HuH-7 (cell line): ENCODE results near the gene NUP133.
"Not testable (repeated sequence)": the region's sequence is repeated elsewhere in the genome, so short reads cannot be mapped to it uniquely, and the experiment has no call there.

Source experiments
- DNase-seq: peaks from one replicate; pipeline ENCODE4 v3.0.0; 2011; ENCODE audit warnings: low spot score

The NUP133 gene

DNA sequence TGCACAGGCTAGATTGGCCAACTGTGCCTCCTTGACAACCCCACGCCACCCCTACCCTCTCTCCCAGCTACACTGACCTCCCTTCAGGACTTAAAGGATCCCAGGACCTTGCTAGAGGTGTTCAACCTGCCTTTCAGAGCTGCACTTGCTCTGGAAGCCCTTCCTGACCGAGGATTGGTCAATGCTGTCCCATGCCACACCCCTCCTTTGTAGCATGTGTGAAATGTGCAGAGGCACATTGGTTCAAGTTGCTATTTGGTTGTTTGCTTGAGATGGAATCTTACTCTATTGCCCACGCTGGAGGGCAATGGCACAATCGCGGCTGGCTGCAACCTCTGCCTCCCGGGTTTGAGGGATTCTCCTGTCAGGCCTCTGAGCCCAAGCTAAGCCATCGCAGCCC is 96.1 kb downstream of the NUP133 start:
- DNase-seq: no peak

DNA sequence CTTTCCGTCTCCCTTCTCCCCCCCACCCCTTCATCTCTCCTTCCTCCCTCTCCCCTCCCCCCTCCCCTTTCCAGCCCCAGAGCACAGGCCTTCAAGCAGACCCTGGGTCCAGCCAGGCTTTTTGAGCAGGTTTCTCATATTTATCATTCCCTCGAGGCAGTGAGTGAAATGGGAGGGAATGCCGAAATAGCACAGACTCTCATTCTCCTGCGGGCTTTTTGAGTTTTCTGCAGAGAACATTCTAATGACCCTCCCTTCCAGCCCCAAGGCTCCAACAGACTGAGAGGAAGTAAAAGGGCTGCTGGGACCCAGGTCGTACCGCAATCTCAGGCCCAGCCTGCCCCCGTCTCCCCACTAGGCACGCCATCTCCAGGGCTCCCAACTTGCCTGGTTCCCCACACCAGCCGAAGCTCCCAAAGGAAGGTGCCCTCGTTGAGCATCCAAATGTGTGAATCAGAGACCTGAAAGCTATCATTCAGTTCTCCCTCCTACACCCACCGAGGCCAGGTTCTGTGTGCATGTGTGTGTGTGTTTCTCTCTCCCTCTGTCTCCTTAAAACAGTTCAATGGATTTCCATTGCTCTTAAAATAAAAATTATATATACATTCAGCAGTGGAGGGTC is 96.6 kb downstream of the NUP133 start:
- no peak for DNase-seq

DNA sequence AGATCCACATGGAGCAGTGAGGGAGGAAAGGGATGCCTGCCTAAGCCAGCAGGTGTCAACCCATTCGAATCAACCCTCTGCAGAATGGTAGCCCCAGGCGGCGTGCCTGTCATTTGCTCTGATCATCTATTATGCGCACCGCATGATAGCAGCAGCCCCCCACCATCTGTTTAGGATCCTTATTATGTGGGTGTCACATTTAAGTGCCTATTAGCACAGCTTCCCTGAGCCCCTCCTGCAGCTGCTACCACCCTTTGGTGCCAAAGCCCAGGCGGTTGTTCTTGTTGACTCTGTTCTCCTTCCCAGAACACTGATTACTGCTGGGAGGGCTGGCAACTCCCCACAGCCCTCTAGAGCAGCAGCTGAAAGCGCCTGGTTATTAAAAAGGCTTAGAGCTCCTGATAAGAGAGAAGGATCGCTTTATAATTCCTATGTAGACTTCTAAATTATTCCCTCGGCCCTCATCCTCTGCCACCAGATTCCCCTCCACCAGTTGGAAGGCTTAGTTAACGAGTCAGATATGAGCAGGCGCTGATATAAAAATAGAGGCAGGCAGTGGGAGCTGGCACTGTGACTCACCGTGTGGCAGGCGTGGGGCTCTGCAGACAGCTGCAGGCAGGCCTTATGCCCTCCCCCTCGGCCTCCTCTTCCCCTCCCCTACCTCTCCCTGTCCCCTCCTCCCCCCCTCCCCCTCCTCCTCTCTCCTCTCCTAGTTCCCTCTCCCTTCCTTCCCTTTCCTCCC is 97.3 kb downstream of the NUP133 start:
- DNase-seq: no peak

DNA sequence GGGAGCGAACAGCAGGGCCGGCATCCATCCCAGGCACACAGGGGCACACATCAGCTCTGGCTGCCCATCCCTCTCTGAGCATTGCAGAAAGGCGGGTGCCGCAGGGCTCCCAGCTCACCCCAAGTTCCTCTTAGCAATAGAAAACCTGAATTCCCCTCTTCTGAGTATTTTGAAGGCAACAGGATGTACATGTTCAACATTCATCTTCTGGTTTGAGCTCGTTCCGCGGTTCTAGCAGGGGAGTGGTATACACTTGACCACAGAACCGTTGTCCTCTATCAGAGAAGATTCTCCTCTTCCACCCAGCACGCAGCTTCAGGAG is 97.8 kb downstream of the NUP133 start:
- DNase-seq: no peak

DNA sequence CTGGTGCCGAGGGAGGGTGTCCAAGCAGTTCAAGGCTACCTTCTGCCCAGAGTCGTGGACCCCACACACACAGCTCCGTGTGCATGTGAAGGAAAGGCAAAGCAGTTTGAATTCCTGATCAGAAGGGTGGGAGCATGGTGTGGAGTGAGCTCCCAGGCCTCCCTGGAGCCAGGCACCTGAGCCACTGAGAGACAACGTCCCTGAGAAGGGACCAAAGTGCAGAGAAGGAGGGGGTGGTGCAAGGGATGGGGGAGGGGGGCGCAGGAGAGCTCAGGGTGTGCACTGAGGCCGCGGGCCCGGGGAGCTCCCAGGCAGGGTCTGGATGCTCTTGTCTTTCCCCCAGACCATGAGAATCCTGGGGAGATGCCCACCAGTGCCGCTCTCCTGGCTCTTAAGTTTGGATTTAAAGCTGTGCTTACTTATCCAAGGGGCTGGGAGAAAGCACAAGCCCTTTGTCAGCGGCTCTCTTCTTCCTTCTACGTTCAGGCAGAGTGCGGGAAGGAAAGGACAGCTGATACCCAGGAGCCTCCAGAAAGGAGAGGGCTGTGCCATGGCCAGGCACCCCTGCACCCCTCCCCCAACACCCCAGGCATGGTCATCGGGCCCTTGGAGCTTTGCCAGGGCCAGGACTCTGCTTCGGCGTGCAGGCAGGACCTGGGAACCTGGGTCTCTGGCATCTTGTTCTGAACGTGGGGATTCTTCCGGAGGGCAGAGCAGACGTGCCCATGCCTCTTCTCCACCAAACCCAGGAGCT is 98.3 kb downstream of the NUP133 start:
- no peak for DNase-seq

DNA sequence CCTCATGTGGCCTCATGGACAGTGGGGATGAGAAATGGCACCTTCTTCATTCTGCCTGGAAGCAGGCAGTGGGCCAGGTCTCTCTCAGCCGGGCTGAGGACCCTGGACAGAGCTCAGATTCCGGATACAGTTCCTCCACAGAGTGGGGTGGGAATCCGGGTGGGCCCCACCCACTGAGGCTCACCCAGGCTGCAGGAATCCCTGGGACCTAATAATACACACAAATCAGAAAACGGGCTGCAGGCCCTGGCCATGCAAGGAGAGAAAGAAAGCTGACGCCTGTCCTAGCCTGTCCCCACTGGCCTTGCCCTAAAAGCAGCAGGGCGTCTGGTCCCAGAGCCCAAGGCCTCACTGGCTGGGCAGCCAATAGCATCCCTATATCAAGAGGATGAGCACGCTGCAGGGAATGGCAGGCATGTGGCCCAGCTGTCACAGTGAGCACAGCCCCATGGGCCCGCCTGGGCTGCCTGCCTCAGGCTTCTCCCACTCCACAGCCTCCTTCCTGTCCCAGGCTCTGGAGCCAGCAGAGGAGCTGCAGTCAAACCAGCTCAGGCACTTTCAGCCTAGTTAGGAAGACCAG is 99.6 kb downstream of the NUP133 start:
- no peak for DNase-seq

DNA sequence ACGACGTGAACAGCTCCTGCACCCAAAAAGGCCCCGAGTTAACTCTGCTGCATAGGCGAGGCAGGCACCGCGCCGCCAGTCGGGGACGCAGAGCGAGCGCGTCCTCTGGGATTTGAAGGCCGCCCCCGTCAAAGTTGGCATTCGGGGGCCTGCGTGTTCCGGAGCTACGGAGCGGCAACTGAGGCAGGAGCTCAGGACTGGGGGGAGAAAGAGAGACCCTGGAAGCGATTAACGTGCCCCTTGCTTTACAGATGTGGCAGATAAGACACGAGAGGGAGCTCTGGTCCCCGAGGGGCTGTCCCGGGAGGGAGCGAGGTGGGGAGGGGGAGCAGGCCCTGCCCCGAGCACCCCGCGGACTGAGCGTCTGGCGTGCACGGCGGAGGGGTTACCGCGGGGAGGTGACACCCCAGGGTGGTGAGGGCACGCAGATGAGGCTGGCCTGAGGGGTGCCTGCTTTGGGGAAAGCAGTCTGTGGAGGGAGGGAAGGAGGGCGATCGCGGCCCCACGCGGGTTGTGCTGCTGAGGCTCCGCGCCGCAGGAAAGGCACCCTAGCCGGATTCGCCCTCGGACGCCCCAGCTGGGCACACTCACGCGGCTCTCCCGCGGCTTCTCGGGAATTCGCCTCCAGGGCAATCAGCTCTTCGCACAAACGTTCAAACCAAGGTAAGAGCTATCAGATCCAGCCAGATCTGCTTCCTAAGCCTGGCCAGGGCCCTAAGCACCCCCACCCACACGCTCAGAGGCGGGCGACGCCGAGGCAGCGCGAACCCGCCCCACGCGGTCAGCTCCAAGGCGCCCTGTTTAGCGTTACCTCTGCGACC is 100.7 kb downstream of the NUP133 start:
- DNase-seq: peak; percentile 41

DNA sequence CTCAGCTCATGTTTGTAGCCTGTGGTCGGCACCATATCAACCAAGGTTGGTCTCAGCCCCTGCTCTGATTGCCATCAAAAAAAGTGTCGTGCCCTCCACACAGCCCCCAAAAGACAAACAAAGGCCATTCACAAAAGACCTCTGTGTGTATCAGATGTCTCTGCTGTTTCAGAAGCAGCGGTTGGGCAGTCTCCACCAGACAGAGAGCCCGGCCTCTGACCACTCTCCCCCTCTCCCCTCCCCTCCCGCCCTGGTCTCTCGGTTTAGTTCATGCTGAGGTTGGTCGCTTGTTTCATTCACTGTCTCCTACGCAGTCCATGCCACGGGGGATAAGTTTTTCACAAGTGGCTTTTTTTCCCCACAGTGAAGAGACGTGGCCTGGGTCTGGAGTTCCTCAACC is 101.3 kb downstream of the NUP133 start:
- peak; percentile 79 for DNase-seq

DNA sequence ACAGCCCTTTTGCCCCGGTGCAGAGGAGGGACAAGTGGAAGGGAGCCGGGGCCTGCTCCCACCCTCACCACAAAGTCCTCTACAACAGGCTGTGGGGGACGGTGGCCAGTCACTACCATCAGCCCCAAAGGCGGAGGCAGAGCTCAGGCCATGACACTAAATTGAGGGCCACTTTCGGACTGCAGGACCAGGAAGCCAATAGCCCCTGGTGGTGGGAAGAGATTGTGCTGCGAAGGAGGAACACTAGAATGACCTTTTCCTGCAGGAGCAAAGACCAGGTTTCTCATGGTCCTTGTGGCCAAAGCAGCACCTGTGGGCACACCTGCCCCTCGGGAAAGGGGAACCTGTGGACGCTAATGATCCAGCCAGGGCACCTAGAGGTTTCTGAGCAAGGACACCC is 104.6 kb downstream of the NUP133 start:
- peak; percentile 43 for DNase-seq

DNA sequence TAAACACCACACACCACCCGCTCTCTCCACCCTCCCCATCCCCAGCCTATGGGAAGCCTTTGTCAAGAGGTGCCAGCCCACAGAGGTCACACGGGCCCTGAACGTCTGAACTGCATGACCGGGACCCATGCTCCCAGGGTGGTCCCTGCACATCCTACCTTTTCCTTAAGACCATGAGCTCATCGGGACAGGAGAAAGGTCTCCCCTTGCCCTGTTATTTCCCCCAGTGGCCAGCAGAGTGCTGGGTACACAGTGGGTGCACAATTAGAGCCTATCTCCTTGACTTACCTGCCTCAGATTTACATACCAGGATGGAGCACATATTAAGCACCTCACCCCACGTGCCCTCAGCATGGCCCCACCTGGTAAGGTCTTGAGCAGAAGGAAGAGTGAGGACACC is 105.1 kb downstream of the NUP133 start:
- no peak for DNase-seq

DNA sequence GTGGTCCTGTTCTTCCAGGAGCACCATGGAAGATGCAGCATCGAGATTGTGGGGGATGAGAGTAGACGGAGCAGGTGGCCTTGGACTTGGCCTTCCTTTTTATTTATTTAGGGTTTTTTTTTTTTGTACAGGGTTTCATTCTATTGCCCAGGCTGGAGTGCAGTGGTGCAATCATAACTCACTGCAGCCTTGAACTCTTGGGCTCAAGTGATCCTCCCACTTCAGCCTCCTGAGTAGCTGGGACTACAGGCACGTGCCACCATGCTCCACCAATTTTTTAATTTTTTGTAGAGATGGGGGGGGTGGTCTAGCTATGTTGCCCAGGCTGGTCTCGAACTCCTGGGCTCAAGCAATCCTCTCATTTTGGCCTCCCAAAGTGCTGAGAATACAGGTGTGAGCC is 105.8 kb downstream of the NUP133 start:
- DNase-seq: not testable (repeated sequence)

DNA sequence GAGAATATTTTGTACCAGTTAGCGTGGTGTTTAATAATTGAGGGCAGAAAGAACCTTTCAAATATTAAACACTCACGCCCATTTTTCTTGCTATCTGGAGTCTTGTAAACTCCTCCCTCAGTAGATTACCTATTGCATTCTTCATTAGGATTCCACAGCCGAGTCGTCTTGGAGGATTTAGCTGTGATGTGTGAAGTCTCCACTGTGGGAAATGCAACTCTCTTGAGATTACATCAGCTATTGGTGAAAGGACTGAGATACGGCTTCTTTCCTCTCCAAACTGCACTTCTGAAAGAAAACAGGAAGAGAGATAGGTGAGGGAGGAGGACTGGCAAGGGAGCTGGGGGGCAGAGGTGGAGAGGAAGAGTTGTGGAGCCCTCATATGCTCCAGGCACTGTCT is 110.4 kb downstream of the NUP133 start:
- DNase-seq: no peak

DNA sequence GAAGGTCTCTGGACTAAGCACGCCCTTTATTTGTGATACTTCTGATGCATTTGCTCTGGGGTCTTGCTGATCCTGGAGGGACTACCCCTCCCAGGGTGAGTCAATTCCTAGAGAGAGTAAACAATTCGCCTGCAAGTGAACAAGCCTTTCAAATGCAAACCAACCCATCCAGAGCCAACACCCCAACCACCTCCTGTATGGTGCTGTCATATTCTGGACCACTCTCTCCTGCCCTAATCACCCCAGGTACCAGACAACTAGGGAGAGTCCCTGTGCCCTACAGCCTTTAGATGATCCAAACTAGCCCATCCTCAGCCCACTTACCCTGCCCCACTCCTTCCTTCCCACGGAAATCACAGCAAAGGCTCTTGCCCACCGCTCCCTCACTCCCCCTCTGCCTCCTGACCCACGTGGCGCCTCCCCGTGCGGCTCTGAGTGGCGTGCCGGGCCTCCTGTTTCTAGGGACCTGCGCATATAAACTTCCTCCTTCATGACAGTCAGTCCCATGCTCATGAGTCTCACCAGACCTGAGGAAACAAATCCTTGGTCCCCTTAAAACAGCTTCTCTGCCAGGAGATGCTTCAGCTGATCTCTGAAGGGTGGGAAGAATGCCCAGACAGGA is 111.4 kb downstream of the NUP133 start:
- DNase-seq: no peak

DNA sequence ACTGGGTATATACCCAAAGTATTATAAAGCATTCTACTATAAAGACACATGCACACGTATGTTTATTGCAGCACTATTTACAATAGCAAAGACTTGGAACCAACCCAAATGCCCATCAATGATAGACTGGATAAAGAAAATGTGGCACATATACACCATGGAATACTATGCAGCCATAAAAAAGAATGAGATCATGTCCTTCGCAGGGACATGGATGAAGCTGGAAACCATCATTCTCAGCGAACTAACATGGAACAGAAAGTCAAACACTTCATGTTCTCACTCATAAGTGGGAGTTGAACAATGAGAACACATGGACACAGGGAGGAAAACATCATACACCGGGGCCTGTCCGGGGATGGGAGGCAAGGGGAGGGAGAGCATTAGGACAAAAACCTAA is 113.6 kb downstream of the NUP133 start:
- DNase-seq: not testable (repeated sequence)

DNA sequence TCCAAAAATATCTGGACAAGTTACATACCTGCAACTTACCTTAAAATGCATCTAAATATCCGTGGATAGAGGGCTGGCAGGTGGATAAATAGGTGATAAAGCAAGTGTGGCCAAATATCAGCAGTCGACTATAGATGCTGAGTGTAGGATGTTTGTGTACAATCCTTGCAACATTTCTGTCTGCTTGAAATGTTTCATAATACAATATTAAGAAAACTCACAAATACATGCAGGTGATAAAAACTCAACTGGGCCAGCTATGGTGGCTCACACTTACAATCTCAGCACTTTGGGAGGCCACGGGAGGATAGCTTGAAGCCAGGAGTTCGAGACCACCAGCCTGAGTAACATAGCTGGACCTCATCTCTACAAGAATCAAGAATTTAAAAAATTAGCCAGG is 115.2 kb downstream of the NUP133 start:
- DNase-seq: no peak
